Occipital lobe (tissue), 2 donors: Measurements from ENCODE around the gene PLXNA2. TPM values are rescaled to one million over a fixed set of nuclear protein-coding genes. Genes with fewer than 3 reads are reported as not detected.

Experiments used
- DNase-seq: peaks from one replicate; lab custom pipeline; 2025; lab: John Stamatoyannopoulos, UW
- total RNA-seq: library from RNA; depleted of rRNA; stranded (reverse); fragments of >200 nt; gene quantifications from one replicate; pipeline ENCODE4 v1.2.3, GENCODE V29; 2014

The PLXNA2 gene
- total RNA-seq, 1 donor from 2014 or later: 60.7 TPM

DNA sequence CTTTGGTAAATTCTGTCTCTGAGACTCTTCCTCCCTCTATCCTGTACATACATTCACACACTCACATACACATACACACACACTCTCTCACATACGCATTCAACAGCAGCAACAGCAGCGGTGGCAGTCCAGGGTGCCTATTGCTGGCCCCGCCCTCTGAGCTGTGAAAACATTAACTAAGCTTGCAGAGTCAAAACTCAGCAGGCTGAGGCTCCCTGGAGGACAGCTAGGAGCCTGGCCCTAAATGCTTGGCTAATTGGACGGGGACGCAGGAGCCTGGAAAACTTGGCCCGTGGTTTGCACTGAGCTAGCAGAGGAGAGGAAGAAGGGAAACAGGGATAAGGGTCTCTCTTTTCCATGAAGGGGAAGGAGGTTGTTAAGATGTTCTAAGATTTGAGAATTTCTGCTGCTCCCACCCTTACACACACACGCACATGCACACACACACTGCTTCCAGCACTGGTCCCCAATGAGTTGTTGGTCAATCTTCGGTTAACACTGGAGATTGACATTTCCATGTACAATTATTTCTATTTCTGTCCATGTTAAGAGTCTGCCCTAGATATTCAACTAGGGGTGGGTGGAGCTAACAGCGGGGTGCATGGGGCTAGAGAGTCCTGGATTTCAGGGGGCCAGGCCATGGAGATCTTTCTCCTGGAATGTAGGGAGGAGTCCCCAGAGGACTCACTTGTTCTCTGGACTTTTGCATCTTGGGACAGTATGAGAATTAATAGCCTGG, 94.2 kb downstream of the PLXNA2 start:
- peak; percentile 16 for DNase-seq

DNA sequence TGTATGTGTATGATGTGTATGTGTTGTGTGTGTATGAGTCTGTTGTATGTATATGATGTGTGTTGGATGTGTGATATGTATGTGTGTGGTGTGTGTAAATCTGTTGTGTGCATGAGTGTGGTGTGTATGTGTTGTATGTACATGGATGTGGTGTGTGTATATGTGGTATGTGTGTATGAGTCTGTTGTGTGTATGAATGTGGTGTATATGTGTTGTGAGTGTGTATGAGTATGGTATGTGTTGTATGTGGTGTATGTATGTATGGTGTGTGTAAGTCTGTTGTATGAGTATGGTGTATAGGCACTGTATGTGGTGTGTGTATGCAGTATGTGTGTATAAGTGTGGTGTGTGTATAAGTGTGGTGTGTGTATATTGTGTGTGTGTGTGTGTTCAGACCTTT, 95.0 kb downstream of the PLXNA2 start:
- no peak for DNase-seq

DNA sequence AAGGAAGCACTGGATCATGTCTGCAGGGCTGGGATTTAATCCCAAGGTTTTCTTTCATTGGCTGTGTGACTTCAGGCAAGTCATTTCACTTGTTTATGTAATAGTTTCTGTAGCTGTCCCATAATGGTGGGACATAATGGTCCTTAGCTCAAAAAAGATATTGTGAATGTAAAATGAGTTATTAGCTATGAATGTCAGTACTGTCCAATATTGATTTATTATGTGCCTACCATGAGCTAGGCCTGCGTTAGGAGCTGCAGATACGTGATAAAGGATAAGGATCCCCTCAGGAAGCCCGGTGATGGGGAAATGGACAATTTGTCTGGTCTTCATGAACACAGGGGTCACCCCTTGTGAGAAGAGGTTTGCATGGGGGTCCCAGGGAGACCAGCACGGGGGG, 95.8 kb downstream of the PLXNA2 start:
- DNase-seq: no peak

DNA sequence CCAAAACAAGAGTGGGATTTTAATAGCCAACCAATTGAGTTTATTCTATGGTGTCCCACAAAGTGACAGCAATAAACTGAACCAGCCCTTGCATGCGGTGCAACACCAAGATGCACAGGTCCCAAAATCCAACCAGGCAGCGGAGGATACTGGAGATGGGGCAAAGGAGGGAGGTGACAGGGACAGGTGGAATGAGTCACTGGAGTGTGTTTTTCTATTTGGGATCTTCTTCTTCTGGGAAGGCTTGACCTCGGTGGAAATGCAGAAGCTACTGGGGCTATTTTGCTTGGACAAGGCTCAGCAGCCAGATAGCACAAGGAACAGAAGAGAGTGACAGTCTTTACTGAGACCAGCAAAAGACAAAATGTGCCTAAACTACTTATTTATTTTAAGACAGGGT, 97.5 kb downstream of the PLXNA2 start:
- no peak for DNase-seq

DNA sequence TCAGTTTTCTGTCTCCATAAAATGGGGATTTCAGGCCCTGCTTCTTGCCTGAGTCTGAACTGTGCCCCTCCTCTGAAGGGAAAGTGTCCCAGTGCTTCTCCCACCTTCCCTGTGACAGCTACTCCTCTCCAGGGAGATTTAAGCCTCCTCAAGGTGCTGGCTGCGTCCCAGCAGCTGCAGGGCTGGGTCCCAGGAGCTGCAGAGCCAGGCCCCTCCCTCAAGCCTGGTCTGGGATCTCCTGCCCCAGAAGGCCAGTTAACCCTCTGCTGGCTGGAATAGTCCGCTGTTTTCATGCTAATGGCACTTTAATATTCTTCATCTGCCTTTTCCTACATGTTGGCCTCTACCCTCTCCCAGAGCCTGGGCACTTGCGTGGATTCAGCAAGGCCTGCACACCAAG, 99.0 kb downstream of the PLXNA2 start:
- no peak for DNase-seq

DNA sequence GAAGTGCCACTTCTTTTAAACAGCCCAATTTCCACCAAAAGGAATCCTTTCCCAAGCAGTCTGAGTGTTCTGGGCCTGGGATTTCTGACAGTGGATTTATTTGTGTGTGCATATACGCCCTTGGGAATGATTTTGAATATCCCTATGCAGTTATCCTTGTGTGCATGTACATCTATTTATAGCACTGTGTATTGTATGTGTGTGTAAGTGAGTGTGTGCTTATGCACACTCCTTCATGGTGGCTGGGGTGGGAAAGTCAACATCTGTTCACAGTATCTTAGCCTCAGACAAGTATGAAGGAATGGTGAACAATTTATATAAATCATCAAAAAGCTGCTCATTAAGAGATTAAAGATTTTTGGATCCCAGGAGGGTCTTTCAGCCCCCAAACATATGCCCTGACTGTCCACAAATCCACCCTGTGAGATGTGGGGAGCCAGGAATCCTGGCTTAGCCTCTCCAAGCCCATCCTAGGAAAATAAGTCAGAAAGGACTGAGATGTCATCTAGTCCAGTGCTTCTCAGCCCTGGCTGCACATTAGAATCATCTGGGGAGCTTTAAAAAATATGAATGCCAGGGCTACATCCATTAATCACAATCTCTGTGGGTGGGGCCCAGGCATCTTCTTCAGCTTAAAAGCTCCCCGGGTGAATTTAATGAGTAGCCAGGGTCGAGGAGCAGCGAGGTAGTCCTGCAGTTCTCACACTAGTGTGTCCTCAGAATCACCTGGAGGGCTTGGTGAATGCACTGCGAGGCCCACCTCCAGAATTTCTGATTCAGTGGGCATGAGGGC, 101.4 kb downstream of the PLXNA2 start:
- DNase-seq: no peak

DNA sequence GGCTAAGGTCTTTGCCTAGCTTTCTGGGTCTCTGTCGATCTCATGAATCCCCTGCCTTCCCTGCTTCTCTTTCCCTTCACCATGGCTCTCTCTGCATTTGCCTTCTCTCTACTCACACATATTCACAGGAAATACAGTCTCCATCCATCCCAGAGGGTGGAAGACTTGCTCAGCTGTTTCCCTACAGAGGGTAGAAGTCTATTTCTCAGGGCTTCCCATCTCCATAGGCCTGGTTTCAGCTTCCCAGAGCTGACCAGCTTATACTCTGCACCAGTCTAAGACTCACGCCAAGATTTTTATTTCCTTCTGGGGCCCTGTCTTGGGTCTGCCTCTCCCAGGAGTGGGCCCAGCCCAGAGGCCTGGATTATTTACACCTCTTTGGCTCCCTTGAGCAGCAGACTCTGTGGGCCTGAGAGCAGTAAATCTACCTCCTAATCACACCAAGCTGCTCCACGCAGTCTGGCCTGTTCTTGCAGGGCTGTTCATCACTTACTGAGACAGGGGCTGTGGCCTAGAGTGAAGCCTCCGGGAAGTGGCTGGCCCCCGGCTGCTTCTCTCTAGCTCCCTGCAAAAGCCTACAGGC, 102.5 kb downstream of the PLXNA2 start:
- DNase-seq: no peak

DNA sequence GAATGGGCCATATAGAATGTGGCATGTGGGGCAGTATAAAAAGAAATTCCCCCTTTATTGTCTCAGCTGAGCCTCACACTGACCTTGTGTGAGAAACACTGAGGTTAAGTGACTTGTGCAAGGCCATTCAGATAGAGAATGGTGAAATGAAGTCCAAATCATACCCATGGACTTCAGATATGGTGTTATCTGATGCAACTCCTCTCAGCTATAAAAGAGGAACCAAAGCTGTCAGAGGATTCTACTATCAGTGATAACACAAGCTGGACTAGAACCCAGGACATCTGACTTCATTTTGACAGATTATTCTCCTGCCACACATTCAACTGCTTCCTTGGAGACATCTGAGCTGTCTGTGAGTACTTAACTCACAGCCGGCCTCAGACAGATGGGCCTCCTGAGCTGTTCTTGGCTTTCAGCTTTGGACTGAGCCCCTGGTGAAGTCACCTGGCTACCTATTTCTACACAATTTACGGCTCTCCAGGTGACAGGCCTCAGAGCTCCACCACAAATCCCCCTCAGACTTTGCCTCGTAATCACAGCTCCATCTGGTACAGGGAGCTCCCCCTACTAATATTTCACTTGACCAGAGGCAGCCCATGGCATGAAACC, 104.6 kb downstream of the PLXNA2 start:
- DNase-seq: no peak

DNA sequence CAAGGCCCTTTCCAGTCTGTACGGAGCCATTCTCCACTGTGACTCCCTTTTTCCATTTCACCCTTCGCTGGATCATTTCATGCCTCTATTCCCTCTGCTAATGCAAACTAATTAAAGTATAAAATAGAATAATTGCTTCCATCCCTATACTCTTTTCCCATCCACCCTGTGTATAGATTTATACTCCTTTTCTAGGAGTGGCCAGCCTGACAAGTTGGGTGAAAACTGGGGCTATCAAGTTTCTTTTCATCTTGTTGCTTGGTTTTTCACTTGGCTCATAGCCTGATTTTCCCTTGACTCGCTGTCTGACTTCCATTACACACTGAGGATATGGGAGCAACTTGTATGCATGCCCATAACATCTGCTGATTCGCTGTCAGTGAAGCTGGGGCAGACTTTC, 107.0 kb downstream of the PLXNA2 start:
- DNase-seq: no peak

DNA sequence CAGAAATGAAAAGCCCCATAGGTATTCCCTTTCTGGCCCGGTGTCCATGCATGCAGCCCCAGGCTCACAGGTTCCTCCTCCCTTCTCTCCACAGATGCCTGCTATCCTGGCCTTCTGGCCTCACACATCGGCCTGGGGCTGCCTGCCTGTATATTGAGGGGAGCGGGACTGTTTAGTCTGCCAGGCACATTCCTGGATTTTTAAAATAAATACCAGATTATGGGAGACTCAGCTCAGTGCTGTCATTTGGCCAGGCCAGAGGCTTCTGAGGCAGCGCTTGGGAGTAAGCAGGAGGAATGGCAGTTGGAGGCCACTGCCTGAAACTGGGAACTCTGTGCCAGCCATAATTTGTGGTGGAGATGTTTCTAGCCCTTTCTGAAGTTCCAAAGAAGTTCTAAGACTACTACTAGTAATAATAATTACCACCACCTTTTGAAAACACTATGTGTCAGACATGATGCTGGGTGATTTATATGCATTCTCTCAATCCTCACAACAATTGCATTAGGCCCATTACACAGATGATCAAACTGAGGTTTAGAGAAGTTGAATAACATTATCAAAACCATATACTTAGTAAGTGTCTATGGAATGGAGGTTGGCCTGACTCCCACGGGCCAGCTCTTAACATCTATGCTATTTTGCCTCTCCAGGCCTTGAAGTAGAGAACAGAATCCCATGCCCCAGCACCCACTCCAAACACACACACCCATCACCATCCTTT, 107.6 kb downstream of the PLXNA2 start:
- DNase-seq: no peak

DNA sequence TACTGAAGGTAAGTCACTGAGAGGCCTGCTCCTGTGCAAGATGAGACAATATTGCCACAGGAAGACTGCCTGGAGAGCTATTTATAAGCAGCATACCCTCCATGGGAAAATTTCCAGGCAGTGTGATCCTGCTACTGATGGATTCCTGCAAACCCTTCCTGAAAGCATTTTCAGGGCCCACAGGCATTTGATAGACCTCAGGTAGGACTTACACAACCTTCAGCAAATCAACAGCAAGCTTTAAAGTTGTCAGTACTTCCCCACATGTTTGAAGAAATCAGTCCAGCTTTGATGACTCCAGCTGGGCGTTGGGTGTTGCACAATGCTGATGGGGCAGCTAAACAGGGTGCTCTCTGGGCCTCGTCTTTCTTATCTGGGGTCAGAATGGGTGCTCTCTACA, 108.8 kb downstream of the PLXNA2 start:
- DNase-seq: no peak

DNA sequence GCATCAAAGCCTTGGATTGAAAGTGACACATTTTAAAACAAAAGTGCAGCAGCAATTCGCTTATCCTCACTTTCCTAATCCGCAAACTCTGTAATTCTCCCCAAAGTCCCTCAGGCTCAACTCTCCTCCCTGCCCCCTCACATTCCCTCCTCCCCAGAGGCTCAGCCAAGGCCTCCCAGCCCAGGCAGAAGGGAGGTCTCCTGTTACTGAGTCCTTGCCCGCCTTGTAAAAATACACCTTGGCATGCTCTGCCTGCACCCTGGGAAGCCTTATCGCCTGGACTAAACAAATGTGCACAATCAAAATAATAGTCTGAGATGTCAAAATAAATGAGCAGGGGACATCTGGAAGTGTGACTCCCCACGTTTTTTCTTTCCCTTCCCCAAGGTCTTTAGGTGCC, 109.7 kb downstream of the PLXNA2 start:
- no peak for DNase-seq

DNA sequence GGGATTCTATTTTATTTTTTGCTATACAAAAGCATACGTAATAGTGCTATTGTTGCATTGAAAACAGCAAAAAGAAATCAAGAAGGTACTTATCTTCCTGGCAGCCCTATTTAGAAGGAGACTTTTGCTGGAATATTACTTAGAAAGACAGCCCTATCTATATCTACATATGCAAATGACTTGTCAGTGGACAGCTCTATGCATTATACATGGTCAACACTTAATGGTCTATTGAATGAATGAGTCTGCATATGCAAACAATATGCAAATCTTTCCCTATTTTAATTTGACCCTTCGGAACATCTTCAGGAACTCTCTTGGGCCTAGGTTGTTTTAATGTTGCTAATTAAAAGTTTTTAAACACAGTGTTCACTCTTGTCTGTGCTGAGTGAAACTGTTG, 110.8 kb downstream of the PLXNA2 start:
- no peak for DNase-seq

DNA sequence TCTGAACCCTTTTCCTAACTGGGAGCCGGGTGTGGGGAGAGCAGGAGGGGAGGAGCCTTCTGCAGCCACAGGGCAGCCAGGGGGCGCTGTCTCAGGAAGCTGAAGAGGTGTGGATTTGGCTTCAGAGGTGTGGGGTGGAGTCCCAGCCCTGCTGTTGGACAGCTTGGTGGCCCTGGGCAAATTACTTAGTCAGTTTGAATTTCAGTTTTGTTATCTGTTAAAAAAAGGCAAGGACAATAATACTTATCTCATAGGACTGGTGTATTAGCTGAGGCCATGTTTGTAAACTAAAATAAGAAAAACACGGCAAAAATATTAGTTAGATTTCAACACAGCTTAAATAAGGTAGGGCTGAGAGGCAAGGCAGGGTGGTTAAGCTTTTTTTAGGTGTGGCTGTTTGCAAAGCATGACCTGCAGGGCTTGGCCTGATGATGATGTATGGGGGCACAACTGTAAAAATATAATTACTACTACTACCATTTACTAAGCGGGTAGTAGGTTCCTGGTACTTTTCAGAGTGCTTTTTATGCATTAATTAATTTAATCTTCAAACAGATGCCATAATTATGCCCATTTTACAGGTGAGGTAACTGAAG, 111.8 kb downstream of the PLXNA2 start:
- no peak for DNase-seq

DNA sequence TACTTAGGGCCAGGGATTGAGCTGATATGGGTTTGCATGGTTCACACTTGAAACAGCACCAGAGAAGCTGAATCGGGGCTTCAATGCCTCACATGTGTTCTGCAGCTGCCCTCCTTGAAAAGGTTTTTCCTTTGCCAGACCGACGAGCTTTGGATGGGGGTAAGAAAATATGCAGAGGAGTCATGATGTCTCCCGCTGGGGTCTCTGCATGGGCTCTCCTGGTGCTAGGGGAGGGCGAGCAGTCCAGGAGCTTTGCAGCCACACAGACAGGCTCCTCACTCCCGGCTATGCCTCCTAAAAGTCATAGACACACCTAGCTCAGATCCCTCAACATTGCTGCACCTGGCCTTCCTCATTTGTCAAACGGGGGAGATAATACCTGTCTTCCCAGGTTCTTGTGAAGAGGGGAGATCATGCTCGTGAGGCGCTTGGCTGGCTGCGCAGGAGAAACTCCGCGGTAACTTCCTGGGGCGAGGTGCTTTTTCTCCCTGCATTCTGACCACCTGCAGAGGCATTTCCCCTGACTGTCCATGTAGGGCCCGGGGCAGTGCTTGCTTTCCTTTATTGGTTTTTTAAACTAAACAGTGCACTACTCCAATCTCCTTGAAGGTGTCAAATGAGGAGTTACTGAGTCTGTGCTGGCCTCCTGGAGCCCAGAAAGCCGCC, 112.4 kb downstream of the PLXNA2 start:
- DNase-seq: no peak

DNA sequence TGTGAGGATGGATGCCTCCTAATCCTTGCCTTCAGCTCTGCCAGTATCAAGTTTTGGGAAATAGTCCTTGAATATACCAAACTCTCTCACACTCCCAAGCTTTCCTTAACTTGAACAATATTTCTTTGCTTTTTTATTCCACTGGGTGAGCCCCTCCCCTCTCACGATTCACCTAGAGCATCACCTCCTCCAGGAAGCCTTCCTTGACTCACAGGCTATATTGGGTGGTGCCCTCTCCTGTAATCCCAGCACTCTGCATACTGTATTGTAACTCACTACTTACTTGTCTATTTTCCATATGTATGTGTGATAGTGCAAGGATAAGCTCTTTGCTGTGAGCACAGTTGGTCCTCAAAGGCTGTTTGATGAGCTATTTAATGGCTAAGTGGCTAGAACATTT, 114.7 kb downstream of the PLXNA2 start:
- DNase-seq: no peak

DNA sequence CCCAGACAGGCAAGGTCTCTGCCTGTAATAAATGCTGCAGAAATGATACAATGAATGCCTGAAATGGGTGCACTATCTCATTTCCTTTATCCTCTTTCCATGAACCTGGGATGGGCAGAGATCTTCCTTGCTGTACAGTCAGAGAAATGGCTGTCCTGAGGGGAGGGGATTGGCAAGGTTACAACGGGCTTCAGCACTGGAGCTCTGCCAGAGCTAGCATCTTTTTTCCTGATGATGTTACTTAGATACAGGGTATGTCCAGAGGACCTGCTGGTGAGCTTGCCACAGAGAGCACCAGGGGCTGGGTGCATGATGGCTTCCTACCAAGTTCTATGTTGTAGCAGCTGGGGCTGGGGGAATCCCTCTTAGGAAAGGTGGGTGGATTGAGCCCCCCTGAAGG, 115.1 kb downstream of the PLXNA2 start:
- DNase-seq: no peak

DNA sequence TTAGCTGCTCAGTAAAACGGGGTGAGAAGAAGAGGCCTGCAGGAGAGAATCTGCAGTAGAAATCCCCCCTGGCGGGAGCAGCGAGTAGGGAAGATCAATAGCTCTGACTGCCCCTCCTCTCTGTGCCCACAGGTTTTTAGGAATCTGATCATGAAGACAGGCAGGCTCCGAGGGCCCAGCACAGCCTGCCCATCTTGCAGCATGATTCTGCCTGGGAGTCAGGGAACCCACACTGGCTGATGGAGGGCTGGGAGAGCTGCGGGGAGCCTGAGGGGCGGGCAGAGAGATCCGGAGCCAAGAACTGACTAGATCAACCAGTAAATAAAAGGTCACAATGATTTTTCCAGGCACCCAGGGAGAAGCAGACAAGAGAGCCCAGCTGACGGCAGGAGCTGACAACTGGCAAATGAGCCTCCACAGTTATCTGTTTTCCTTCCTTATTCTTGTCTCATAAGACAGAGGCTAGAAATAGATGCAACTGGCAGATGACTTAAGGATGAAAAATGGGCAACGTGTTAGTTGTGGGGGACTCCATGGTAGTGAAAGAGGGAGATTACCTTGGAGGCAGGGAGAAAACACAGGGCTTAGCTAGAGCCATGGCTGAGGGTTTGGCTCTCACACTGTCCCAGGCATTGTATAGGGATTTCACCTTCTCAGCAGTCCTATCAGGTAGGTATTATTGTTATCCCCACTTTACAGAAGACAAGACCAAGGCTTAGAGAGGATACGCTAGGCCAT, 116.2 kb downstream of the PLXNA2 start:
- DNase-seq: no peak

DNA sequence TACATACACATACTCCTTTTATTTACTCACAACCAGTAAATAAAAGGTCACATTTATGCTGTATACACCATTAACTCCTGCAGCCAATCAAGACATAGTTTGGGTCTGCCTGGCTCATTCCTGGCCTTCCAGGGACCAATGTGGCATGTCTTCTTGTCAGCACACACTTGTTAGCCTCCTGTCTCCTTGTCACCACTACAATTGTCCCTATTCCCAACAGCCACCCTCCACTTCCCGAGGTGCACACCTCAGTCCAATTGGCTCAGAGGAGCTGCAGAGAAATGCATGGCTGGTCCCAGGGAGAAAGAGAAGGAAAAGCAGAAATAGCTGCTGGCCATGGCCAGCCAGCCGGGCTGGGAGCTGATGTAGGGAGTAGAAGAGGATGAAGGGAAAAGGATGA, 116.9 kb downstream of the PLXNA2 start:
- no peak for DNase-seq

DNA sequence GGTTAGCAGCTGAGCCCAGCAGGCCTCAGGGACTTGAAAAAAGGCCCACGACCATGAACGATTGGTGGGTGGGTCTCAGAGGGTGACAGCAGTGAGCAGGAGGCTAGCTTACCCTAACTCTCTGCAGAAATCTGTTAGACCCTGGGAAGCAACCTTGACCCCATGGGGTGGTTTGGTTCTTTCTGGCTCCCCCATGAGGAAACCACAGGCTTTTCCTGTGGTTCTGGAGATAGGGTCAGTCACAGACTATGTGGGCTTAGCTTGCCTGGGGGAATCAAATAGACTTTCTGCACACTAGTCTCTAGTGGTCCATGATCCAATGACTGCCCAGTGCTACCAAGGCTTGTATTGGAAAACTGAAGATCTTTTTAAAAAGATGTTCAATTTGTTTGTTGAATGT, 118.1 kb downstream of the PLXNA2 start:
- DNase-seq: no peak
